HUES48 (cell line): ENCODE measurements around the gene PLCL1.

Experiments
- H3K27ac ChIP-seq: one replicate; pipeline ENCODE4 v1.7.0; 2013; ENCODE audit warnings: low read depth, low read length, inconsistent platforms
- H3K27me3 ChIP-seq: 2 replicates; pipeline ENCODE4 v1.6.1; 2013; ENCODE audit warnings: mild to moderate bottlenecking, low read length; ENCODE audit not compliant: control insufficient read depth, insufficient read depth
- H3K36me3 ChIP-seq: 2 replicates; pipeline ENCODE4 v1.6.1; 2013; ENCODE audit warnings: low read length; ENCODE audit not compliant: control insufficient read depth, insufficient read depth
- H3K4me1 ChIP-seq: 2 replicates; pipeline ENCODE4 v1.6.1; 2013; ENCODE audit warnings: mild to moderate bottlenecking, low read length; ENCODE audit not compliant: control insufficient read depth, insufficient read depth
- H3K4me3 ChIP-seq: 2 replicates; pipeline ENCODE4 v1.5.1; 2013; ENCODE audit warnings: mild to moderate bottlenecking, low read depth, low read length
- H3K9ac ChIP-seq: 2 replicates; pipeline ENCODE4 v1.6.1; 2013; ENCODE audit warnings: mild to moderate bottlenecking, low read depth, low read length, moderate library complexity
- H3K9me3 ChIP-seq: 2 replicates; pipeline ENCODE4 v1.6.1; 2013; ENCODE audit warnings: low read length; ENCODE audit not compliant: control insufficient read depth, insufficient read depth

The PLCL1 gene

DNA sequence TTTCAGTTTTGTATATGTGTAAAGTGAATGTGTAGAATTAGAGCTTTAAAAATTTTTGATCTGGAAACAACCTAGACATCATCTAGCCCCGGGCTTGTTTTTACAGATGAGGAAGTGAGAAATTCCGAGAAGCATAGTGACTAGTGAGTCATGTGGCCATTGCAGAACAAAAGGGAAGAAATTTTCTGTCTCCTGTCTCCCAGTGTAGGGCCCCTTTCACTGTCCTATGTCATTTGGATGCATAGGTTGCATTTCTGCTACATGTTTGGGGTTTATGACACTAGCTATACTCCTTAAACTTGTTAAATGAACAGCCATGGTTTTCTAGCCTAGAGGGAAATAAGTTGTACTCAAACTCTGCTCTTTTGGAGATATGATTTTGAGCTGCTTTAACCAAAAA, 84.6 kb downstream of the PLCL1 start:
- Histone ChIP-seq H3K36me3 (no peaks in the 10 kb centered on the region), H3K9ac (no peak overlapping the region), H3K27ac (peak overlapping the region; percentile 68), H3K9me3 (no peaks in the 10 kb centered on the region), H3K4me3 (no peak overlapping the region), H3K27me3 (no peaks in the 10 kb centered on the region), H3K4me1 (peaks cover 12% of the 10 kb centered on the region)

DNA sequence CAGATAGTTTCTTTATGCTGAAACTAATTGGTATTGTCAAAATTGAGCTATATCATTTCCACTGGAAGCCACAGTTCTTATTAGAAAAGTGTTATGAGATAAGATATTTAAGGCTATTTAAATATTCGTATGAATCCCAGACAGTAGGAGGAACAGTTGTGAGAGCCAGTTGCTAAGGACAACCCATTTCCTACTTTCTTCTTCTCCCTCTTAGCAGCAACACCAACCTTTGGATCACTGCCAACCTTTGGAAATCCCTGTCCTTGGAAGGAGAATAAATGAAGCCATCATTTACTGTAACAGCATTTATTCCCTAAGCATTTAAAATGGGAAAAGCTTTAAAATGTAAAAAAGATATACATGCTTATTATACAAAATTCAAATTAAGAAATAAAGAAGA, 85.8 kb downstream of the PLCL1 start:
- Histone ChIP-seq H3K4me1 (peaks cover 12% of the 10 kb centered on the region), H3K27me3 (no peaks in the 10 kb centered on the region), H3K27ac (no peak overlapping the region), H3K9me3 (no peaks in the 10 kb centered on the region), H3K4me3 (no peak overlapping the region), H3K9ac (no peak overlapping the region), H3K36me3 (no peaks in the 10 kb centered on the region)

DNA sequence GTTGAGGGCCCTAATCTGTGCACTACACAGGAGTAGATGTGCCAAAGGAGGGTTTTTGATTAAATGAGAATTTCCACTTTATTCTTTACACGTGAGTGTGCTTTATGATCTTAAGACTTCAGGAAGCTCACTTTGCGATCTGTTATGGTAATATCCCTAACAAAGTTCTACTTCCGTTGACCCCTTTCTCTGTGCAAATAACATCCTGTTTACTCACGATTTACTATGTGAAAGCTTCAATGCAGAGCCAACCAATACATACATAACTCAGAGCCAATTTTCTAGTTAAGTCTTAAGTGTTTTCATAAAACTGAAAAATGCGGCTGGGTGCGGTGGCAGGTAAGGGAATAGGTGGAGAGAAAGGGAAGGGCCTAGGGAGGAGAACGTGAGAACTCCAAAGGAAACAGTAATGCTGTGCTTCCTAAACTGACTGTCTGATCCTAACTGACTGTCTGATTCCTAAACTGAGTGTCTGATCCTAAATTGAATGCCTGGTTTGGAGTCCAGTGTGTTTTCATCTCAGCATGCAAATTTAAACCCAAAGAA, 87.6 kb downstream of the PLCL1 start:
- H3K4me3 ChIP-seq = no peak overlapping the region
- H3K27me3 ChIP-seq = no peaks in the 10 kb centered on the region
- no peak overlapping the region for H3K9ac ChIP-seq
- H3K36me3 ChIP-seq = no peaks in the 10 kb centered on the region
- H3K4me1 ChIP-seq = peaks cover 12% of the 10 kb centered on the region
- H3K9me3 ChIP-seq = no peaks in the 10 kb centered on the region
- no peak overlapping the region for H3K27ac ChIP-seq

- Histone ChIP-seq H3K36me3 (no peaks in the 10 kb centered on the region), H3K4me3 (no peak overlapping the region), H3K9ac (no peak overlapping the region), H3K27ac (no peak overlapping the region), H3K27me3 (no peaks in the 10 kb centered on the region), H3K4me1 (peaks cover 9% of the 10 kb centered on the region), H3K9me3 (no peaks in the 10 kb centered on the region)
Measured at GRCh38 chr2:197893403-197894177, 89.2 kb downstream of the PLCL1 start.

GRCh38 chr2:197894751-197895274, 90.4 kb downstream of the PLCL1 start:
- Histone ChIP-seq H3K9ac (no peak overlapping the region), H3K36me3 (no peaks in the 10 kb centered on the region), H3K4me1 (no peaks in the 10 kb centered on the region), H3K4me3 (no peak overlapping the region), H3K9me3 (no peaks in the 10 kb centered on the region), H3K27me3 (no peaks in the 10 kb centered on the region), H3K27ac (no peak overlapping the region)

DNA sequence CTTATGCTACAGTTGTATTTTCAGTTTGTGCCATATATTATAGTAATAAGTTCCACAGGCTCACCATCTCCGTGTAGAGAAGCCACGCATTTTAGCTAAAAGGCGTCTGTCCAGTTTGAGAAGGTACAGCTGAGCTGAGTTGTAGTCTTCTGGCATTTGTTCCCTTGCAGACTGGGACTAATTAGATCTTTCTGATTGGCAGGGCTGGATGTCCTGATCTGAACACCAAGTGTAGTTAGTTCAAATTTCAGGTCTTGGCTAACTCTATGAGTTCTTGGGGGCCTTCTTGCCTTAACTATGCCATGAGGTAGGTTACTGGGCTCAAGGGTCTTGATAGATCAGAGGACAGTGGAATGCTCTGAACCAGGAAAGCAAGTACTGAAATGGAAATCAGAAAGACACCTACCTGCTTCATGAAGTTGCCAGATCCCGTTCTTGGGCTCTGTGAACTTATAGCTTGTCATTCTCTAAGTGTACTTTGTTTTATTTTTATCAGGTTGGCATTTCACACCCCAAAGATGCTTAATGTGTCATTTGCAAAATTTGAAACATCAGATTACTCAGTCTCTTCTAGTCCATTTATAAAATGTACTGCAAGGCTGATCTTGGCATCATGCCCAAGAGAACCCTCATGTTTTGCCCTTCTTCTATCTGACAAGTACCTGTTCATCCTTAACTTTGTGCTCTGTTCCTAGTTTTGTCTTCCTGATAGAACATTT, 93.7 kb downstream of the PLCL1 start:
- Histone ChIP-seq H3K9me3 (no peaks in the 10 kb centered on the region), H3K4me3 (no peak overlapping the region), H3K36me3 (no peaks in the 10 kb centered on the region), H3K4me1 (no peaks in the 10 kb centered on the region), H3K9ac (no peak overlapping the region), H3K27ac (no peak overlapping the region), H3K27me3 (no peaks in the 10 kb centered on the region)

DNA sequence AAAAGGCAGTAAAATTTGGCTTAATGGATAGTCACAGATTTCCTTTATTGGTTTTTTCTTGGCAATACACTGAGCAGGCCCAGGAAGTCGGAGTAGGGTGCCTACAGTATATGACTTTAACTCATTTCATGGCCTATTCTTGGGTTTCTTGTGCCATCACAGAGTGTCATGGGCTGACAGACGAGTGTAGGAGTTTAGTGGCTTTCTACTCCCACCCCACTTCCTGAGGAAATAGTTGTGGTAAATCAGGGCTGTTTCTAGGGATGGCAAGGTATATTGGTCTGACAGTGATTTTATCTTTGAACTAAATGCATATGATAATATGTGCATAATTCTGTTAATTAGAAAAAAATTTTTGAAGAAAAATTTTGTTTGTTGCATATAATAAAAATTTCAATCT, 100.1 kb downstream of the PLCL1 start:
- no peaks in the 10 kb centered on the region for H3K36me3 ChIP-seq

DNA sequence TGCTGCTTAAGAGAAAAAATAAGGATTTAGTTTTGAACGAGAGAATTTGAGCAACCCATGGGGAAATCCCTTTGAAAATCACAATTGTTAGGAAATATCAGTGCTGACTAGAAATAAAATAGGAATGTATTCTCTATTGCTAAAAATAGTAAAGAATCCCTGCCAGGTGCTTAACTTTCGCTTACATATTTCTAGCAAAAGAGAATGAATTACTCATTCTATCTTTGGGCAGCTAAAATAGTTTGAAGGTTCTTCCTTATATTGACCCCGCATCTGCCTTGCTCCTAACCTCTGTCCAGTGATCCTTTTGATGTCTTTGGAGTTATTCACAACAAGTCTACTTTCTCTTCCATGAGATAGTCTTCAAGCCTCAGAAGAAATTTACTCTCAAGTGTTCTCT, 103.8 kb downstream of the PLCL1 start:
- Histone ChIP-seq H3K27me3 (no peaks in the 10 kb centered on the region), H3K27ac (no peak overlapping the region), H3K36me3 (no peaks in the 10 kb centered on the region), H3K9ac (no peak overlapping the region), H3K4me3 (no peak overlapping the region), H3K4me1 (no peaks in the 10 kb centered on the region), H3K9me3 (no peaks in the 10 kb centered on the region)

More for the DNA sequence above, 100.1 kb downstream of the PLCL1 start:
- Histone ChIP-seq H3K4me3 (no peak overlapping the region), H3K4me1 (no peaks in the 10 kb centered on the region), H3K9ac (no peak overlapping the region), H3K27me3 (no peaks in the 10 kb centered on the region), H3K9me3 (no peaks in the 10 kb centered on the region), H3K27ac (no peak overlapping the region)

GRCh38 chr2:197908990-197909776, 104.8 kb downstream of the PLCL1 start:
- Histone ChIP-seq H3K36me3 (no peaks in the 10 kb centered on the region), H3K9ac (no peak overlapping the region), H3K4me1 (no peaks in the 10 kb centered on the region), H3K27me3 (no peaks in the 10 kb centered on the region), H3K9me3 (no peaks in the 10 kb centered on the region), H3K4me3 (no peak overlapping the region), H3K27ac (no peak overlapping the region)

DNA sequence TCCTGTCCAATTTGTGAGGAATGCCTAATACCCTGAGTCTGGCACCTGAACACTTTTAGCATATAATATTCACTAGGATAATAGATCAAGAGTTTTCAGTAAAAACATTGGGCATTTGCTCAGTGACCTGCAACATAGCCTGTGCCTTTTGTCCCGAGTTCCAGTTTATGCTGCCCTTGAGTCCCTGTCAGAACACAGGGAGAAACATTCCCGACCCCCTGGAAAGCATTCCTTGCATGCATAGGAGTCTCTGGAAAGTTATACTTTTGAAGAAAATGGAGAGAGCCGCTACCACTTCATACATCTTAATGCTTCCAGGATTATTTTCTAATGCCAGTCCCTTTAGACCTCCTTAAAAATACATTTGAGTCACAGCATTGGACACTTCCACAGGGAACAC, 107.3 kb downstream of the PLCL1 start:
- Histone ChIP-seq H3K4me3 (no peak overlapping the region), H3K27ac (no peak overlapping the region), H3K9ac (no peak overlapping the region), H3K4me1 (no peaks in the 10 kb centered on the region), H3K27me3 (no peaks in the 10 kb centered on the region), H3K36me3 (no peaks in the 10 kb centered on the region), H3K9me3 (no peaks in the 10 kb centered on the region)
